COLO668 (cell line): ENCODE results near the gene ADGRB3.
"Not testable (repeated sequence)": the region's sequence is repeated elsewhere in the genome, so short reads cannot be mapped to it uniquely, and the experiment has no call there.

Source experiments
- DNase-seq: peaks from one replicate; lab custom pipeline; 2025; ENCODE audit not compliant: unreplicated experiment; lab: John Stamatoyannopoulos, UW

Gene ADGRB3

DNA sequence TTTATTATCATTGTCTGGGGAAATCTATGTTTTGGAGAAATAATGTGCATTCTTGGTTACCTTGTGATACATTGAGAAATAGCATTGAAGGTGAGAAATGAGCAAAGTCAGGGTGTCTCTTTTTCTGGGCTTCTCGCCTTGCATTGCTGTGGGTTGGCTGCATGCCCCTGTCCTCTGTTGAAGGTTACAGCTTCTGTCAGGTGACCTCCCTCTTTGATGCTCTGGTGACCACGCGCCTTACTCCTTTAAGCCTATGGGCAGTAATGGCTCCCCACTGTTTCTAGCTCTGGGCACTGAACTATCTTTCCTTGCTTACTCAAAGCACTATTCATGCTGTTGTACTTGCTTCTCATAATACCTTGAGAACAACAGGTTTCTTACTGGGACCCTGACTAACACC, 14.6 kb downstream of the ADGRB3 start:
- no peak for DNase-seq

DNA sequence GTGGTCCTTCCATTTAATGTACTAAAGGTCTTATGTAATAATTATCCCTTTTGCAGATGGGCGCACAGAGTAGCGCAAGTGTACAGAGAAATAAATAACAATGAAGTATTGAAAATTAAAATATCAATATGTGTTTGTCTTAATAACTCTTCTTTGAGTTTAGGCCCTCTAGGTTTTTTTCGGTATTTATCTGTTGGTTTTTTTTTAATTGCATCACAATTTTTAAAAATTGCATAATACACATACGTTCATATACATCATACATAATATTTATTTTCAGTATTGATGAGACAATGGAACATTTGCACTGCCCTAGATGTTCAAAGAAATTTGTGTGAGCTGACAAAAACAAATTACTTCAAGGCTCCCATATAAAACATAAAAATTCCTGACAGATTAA, 15.1 kb downstream of the ADGRB3 start:
- DNase-seq: no peak

DNA sequence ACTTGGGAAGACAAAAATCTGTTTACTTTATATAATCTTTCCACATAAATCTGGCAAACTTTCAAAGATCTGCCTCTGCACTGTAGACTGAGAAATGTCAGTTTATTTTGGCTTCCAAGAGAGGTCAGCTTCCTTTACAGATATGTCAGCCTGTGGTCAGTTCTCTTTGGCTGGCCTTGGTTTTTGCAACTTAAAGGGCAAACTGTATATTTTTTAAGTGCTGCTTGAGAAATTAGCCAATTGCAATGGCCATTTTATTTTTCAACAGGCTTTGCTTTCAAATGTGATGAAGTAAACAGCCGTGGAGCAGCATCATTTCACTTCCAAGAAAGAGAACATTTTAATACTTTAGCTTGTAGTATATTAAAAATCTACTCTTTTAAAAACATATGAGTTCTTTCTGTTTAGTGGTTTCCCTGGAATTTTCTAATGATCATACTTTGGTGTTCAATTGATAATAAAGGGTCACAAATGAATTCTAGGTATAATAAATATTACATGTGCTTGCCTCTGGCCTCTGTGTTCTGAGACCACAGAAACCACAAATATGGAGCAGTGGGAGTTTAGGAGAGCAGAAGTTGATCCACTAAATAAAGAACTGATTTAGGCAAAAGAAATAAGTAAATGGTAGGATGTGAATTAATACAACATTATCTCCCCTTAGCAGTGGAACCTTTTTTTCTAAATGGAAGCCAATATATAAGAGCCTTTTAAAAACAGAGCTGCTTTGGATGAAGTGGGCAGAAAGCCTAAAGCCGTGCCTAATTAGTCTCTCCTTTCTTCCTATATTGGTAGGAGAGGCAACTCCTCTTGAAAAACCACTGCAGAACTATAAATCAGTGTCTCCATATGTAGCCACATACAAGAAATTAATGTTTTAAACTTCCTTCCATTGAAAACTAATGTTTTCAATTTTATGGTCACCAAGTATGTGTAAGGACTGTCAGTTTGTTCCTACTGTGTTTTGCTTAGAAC, 16.2 kb downstream of the ADGRB3 start:
- DNase-seq: no peak

DNA sequence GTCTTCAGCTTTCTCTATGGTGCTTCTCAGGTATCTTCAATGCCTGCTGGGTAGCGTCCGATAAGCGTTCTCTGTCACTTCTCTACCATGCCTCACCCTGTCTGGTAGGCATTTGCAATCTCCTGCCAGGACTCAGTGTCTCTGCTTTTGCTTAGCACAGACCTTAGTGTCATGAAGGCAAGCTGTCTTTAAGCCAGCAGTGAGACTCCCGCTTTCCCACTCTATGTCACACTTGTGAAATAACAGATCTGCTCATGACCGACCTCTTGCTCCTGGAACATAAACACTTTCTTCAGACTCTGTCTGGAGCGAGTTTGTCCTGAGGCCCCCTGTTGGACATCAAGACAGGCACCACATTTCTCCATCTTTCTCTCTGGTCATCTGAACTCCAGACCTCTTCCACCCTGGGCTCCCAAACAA, 17.0 kb downstream of the ADGRB3 start:
- no peak for DNase-seq

DNA sequence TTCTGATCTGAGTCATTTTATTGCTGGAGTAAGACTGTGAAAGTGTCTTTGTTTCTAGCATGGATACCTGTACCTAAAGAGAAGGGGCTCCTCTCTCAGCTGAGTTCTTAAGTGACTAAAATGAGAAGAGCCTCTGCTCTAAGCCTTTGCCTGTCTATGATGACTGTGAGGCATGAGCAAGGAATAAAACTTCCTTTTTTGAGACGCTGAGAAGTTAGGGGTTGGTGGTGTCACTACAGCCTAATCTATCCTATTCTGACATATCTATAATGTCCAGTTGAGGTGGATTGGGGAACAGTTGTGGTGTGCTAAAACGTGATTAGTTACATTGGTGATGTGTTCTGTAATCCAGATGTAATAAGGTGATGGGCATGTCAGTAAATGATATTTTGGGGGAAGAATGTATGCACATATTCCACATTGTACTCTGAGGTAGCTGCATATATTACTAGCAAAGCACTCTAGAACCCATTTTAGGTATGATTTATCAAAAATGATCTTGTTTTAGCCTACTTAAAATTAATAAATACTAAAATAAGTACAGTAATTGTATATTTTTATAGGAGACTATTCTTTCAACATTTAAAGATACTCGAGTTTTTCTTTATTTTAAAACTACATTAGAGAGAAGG, 18.1 kb downstream of the ADGRB3 start:
- no peak for DNase-seq

DNA sequence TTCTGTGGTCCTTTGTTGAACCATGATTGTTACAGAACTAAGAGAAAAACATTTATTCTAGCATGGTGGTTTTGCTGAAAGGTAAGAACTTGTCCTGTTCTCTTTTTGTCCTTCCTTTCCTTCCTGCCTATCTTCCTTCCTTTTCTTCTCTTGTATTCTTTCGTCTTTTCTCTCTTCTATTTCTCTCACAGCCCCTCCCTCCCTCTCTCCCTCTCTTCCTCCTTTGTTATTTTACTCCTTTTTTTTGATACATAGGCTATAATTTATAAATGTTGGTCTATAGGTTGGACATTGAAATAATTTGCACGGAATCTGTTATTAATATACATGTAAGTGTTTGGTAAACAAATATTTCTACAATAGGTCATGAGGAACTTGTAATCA, 18.6 kb downstream of the ADGRB3 start:
- no peak for DNase-seq

DNA sequence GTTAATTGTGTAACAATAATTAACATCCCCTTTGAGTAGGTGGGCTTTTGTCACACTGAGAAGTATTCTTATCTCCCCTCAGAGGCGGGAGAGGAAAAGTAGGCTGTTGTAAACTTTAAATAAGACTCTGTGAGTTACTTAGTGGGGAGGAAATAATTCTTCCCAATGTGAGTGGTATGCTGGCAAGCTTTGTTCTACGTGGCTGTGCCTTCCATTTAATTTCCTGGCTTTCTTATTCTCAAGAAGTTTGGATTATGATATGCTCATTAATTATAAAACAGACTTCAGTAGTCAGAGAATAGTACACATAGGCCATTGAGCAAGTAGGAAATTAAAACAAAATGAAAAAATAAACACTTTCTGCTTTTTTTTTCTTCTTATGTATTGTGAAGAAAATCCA, 19.1 kb downstream of the ADGRB3 start:
- no peak for DNase-seq

DNA sequence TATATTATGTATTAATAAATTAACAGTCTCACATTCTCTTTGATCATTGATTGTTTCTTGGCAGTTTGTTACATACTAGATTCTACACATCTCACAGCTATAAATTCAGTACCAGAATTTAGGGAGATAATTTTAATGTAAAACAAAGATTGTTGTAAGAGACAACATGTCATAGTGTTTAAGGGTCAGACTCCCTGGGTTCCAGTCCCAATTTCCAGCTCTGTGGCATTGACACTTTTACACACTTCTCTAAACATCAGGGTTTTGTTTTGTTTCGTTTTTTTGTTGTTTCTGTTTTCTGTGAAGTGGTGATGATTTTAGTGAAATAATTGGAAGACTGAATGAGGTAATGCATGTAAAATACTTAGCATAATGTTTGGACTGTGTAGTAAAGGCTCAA, 19.9 kb downstream of the ADGRB3 start:
- DNase-seq: no peak

DNA sequence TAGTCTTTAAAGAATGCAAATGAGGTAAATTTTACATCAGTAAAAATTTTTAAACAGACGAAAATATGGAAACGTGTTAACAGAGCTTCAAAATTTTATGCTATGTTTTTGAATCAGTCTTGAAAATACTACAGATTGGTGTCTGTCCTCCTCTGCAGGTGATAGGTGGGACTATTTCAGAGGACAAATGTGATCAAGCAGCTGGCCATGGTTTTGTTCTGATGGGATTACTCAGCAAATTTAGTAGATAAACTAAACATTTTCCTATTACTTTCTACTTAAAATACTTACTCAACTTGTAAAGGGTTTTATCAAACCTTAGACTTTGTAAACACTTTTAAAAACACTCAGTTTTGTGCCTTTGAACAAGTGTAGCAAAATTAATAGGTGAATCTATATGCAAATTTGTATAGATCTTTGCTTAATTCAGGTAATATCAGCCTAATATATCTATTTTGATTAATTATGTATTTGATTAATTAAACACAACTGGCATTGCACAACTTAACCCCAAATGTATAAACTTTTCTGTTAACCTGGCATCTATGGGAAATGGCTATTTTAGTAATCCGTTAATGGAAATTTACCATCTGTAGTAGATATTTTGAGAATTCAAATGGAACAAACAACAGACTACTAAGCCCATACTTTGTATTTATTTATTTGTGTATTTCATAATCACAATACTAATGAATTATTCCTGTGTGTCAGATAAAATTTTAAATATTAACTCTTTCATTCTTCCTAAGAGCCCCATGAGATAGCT, 22.5 kb downstream of the ADGRB3 start:
- DNase-seq: no peak

DNA sequence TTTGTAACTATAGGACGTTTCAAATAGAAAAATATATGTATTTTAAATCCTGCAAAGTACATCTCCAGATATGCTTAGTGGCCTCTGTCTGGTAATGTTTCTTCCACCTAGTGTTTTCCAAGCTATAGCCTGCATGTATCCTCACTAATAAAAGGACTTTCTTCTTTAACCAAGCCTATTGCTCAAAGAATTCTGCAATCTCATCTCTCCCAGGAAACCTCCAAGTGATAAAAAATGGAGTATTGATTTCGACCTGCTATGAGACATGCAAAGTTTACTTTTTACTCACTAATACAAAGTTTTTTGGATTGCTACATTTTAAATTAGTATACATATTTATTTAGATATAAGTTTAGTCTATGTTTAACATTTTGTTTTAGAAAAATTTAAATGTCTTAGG, 23.3 kb downstream of the ADGRB3 start:
- DNase-seq: no peak

DNA sequence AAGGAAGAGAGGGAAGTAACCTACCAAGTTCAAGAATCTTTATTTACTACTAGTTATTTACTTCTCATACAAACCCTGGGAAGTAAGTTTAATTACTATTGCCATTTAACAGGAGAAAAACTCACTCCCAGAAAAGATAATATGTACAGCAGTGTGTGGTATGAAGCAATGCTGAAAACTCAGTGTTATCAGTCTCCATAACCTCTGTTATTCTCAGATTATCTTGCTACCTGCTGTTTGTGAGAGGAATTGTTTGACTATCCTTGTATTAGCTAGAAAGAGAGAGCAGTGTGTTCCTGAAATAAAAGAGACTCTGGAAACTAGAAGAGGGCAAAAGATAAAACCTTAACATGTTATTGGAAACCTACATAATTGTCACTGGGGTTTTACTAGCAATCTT, 38.2 kb downstream of the ADGRB3 start:
- DNase-seq: no peak

DNA sequence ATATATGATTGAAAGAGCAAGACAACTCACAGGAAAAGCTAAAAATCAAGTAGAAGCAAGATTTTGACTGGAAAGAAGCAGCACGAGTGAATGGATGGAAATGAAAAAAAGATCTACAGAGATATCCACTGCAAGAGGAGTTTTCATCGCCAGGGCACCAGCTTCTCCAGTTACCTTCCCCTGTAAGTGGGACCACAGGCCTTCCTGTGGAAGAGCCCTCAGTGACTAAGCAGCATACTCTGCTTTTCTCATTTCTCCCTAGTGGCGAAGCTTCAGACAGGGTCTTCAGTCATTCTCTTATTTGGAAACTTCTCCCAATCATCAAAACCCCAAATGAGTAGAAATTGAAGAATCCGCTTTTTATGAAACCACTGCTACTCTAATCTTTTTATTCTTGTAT, 40.5 kb downstream of the ADGRB3 start:
- DNase-seq: no peak

DNA sequence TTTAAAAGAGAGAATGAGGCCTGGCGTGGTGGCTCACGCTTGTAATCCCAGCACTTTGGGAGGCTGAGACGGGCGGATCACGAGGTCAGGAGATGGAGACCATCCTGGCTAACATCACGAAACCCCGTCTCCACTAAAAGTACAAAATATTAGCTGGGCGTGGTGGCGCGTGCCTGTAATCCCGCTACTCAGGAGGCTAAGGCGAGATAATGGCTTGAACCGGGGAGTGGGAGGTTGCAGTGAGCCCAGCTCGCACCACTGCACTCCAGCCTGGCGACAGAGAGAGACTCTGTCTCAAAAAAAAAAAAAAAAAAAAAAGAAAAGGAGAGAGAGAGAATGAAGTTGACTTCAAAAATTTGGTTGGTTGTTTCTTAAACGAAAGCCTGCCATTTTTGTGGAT, 41.0 kb downstream of the ADGRB3 start:
- DNase-seq: not testable (repeated sequence)

DNA sequence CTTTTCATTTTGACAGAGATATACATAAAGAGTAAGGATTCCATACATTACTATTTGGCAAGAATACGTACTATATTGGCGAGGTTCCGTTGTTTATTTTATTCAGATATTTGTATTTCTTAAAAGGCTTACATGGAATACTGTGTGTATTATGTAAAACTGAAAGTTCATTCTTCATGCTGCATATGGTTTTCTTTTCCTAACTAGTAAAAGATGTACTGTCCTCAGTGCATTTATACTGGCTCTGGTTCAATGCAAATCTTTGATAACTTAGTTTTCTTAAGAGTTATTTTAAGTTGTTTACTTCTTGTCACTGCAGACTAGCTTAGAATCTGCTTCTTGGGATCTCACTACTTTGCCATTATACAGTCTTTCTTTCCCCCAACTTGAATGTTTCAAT, 42.0 kb downstream of the ADGRB3 start:
- DNase-seq: no peak

DNA sequence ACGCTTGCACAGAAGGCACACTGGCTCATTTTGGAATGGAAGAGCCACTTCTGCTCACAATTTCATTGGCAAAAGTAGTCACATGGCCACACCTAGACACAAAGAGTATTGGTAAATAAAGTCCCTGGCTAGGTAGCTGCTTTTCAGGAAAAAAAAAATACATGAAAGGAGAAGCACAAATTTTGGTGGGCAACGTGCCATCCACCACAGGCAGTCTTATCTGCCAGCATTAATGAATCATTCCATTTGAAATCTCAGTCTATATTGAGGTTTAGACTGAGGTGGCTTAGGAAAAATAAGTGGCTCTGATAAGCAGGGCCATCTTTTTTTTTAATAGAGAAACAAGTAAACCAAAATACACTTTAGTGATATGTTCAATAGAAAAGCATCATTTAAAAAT, 44.3 kb downstream of the ADGRB3 start:
- no peak for DNase-seq

DNA sequence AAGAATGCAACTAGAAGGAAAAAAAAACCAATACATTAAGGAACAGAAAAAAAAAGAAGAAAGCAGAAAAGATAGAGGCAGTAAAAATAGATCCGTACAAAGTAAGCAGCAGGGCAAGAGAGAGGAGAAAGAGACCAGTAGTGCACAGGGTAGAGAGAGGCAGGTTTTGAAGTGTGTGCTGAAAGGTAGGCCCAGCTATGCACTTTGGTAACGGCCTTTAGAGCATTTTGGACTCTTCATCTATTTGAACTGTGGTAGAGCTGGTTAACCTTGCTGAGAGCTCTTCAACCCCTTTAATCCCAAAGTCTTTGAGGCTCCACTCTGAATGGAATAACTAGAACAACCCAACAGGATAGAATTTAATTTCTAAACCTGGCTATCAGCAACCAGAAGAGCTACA, 45.2 kb downstream of the ADGRB3 start:
- no peak for DNase-seq

DNA sequence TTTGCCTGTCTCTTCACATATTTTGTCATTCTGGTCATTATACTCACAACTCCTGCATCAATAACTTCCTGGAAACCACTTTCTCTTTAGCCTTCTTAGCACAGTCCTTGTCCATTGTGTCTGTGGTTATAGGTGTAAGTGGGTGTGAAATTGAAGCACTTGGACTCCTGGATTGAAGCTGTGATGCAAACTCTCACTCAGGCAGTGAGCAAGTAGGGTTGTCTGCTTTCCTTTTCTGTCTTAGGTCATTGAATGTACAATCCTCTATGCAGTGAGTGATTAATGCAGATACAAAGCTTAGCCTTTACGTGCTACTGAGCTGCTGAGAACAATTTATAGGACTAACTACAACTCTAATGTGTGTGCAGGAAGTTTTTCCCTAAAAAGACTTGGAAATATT, 54.8 kb downstream of the ADGRB3 start:
- no peak for DNase-seq

DNA sequence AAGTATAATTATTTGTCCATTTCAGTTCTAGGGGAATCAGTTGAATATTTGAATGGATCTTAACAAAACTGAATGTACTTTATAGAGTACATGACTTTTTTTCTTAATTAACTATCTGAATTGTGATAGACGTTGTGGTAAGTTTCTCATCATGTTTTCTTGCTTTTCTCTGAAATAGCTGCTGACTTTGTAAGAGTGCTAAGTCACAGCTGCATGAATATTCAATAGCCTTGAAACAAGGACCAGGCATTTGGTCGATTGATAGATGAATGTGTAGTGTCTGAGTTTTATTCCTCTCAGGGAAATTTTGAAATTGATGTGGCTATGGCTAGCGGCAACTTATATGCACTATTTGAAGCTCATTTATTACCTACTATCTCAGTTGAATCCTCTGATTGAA, 56.0 kb downstream of the ADGRB3 start:
- DNase-seq: no peak

DNA sequence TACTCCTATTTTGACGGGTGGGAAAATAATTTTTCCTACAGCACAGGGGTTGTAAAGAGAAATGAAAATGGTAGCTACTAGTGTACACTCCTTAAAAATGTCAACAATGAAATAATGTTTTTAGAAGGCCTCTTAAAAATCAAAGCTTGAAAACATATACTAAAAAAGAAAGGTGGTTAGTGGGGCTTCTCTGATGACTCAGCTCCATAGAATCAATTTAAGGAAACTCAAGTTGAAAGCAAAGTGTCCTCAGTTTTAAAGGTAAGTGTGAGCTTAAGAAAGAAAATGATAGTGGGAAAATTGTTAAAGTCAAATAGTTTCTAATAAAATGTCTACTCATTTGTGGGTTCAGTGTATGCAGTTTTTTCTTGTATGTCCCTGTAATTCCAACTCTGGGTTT, 58.2 kb downstream of the ADGRB3 start:
- DNase-seq: no peak

DNA sequence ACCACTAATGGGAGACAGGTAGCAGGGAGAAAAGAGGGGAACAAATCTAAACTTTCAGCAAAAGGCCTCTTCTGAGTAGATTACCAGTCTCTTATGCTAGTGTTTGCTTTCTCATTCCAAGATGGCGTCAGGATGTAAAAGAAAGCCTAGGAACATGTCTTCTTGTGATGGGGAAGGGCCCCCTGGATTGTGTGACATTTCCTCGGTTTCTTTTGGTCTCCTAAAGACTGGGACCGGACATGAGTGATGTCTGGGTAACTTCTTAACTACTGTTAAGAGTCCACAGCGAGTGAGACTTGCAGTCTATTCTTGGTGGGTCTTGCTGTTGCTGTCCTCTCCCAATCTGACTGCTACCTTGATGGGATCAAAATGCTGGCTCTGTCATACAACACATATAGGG, 60.3 kb downstream of the ADGRB3 start:
- no peak for DNase-seq

DNA sequence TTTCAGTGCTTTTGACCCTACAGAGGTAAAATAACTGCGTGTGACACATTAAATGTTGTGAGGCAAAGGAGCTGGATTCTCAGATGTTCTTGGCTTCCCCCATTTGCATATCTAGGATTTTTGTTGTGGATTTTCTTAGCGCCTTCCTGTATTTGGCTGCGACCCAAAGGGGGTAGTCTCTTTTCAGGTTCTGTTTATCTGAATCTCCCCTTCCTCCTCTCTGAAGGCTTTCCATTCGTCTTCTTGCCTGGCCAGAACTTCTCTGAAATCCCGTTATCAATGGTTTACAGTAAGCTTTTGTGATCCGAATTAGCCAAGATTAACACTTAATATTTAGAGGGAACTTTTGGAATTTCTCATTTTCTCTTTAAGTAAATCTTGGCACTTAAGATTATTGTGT, 60.8 kb downstream of the ADGRB3 start:
- DNase-seq: no peak

DNA sequence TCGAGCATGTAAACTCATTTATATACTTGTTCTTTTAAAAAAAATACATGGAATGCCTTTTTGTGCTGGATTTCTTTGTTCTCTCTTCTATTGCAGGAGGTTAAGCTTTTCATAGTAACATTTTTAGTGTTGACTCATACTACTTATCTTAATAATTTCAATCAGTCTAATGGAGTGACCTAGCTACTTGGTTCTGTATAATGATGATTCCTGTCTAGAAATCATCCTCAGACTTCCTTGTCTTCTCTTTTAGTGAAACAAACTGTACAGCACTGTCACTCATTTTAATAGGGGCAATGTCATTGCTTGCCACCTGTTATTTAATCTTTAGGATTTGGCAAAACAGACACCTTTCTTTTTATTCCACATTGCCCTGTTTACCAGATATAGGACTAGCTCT, 62.3 kb downstream of the ADGRB3 start:
- DNase-seq: no peak
